SK-N-SH treated with all-trans-retinoic acid at 6 μM for 48 hours (cell line): ENCODE data around the gene AFTPH.

ENCODE experiments used
- ARNTL ChIP-seq: fragments of 450-650 bp; formaldehyde crosslinking; IDR thresholded peaks from 2 replicates; pipeline ENCODE4 v1.5.0; 2020; ENCODE audit warnings: low read depth, mild to moderate bottlenecking, moderate library complexity, borderline replicate concordance
- CREB5 ChIP-seq: fragments of 250-450 bp; sonication (Bioruptor Pico); IDR thresholded peaks from 2 replicates; pipeline ENCODE4 v1.5.1; 2020; ENCODE audit warnings: low read depth, mild to moderate bottlenecking, moderate library complexity
- CSDC2 ChIP-seq: fragments of 250-450 bp; sonication (Bioruptor Pico); IDR thresholded peaks from 2 replicates; pipeline ENCODE4 v1.5.0; 2020; ENCODE audit warnings: mild to moderate bottlenecking, moderate library complexity
- CSRNP3 ChIP-seq: fragments of 250-450 bp; sonication (Bioruptor Pico); IDR thresholded peaks from 2 replicates; pipeline ENCODE4 v1.5.1; 2021; ENCODE audit warnings: mild to moderate bottlenecking, moderate library complexity
- GLIS3 ChIP-seq: fragments of 250-450 bp; sonication (Bioruptor Pico); IDR thresholded peaks from 2 replicates; pipeline ENCODE4 v1.5.0; 2020; ENCODE audit warnings: mild to moderate bottlenecking, moderate library complexity
- OSR1 ChIP-seq: fragments of 250-450 bp; sonication (Bioruptor Pico); IDR thresholded peaks from 2 replicates; pipeline ENCODE4 v1.8.0; 2022; ENCODE audit warnings: moderate library complexity, mild to moderate bottlenecking, inconsistent platforms
- PATZ1 ChIP-seq: fragments of 250-450 bp; sonication (Bioruptor Pico); IDR thresholded peaks from 2 replicates; pipeline ENCODE4 v1.8.0; 2020; ENCODE audit warnings: mild to moderate bottlenecking, moderate library complexity, borderline replicate concordance
- POU6F1 ChIP-seq: fragments of 250-450 bp; sonication (Bioruptor Pico); IDR thresholded peaks from 2 replicates; pipeline ENCODE4 v1.8.0; 2021; ENCODE audit warnings: low read depth, mild to moderate bottlenecking, moderate library complexity, borderline replicate concordance
- PPARA ChIP-seq: fragments of 250-450 bp; sonication (Bioruptor Pico); IDR thresholded peaks from 2 replicates; pipeline ENCODE4 v1.5.0; 2020; ENCODE audit warnings: mild to moderate bottlenecking, borderline replicate concordance
- TCF4 ChIP-seq: fragments of 250-450 bp; sonication (Bioruptor Pico); IDR thresholded peaks from 2 replicates; pipeline ENCODE4 v1.8.0; 2021; ENCODE audit warnings: mild to moderate bottlenecking, moderate library complexity, borderline replicate concordance
- ZFP3 ChIP-seq: fragments of 250-450 bp; sonication (Bioruptor Pico); IDR thresholded peaks from 2 replicates; pipeline ENCODE4 v1.5.0; 2020; ENCODE audit warnings: mild to moderate bottlenecking, moderate library complexity
- ZFP30 ChIP-seq: fragments of 450-650 bp; formaldehyde crosslinking; IDR thresholded peaks from 2 replicates; pipeline ENCODE4 v1.5.0; 2022; ENCODE audit warnings: mild to moderate bottlenecking, moderate library complexity

GRCh38 chr2:64601034-64601754, 77.1 kb downstream of the AFTPH start:
- TF ChIP-seq ARNTL (no peak), TCF4 (CRISPR knock-in tag) (no peak), ZFP3 (CRISPR knock-in tag) (no peak), PATZ1 (no peak), ZFP30 (CRISPR knock-in tag) (no peak), OSR1 (CRISPR knock-in tag) (no peak), CSRNP3 (CRISPR knock-in tag) (no peak), POU6F1 (CRISPR knock-in tag) (no peak), CREB5 (CRISPR knock-in tag) (no peak), GLIS3 (CRISPR knock-in tag) (no peak), CSDC2 (no peak), PPARA (CRISPR knock-in tag) (no peak)
